Measurements from ENCODE around the gene EFNA4.

- TF ChIP-seq EZH2phosphoT487 (IDR thresholded peaks at IDR 0.05; ENCODE audit: insufficient read depth, low read depth) = no peak
- TF ChIP-seq EZH2 (IDR thresholded peaks at IDR 0.05; ENCODE audit: insufficient read depth, poor library complexity, severe bottlenecking) = no peak
Observed at GRCh38 chr1:155094622-155094948, 31.0 kb downstream of the EFNA4 start.

All from GM23248 (cell line).